Spleen (tissue), 11 donors: ENCODE measurements around the gene SFMBT1. TPM values are rescaled to one million over a fixed set of nuclear protein-coding genes. Genes with fewer than 3 reads are reported as not detected.

Source experiments
- DNase-seq: peaks from one replicate; pipeline ENCODE4 v3.0.0-alpha.2; 2020
- H3K27ac ChIP-seq, 8 donors: fragments of 200-600 bp; sonication (generic) in 7 of 8; 1 replicate in 4 of 8; 2 replicates in 4 of 8; pipeline versions ENCODE4 v1.5.0 to v1.8.0; 2016 to 2021; ENCODE audit warnings: inconsistent platforms in 4 of 8, mild to moderate bottlenecking in 4 of 8, moderate library complexity in 1 of 8
- H3K27me3 ChIP-seq, 7 donors: fragments of 200-600 bp; sonication (generic) in 6 of 7; replicated peaks in 1 of 7; 1 replicate in 4 of 7; 2 replicates in 3 of 7; pipeline versions ENCODE4 v1.5.0 to v1.8.0; 2016 to 2021; ENCODE audit warnings: inconsistent platforms in 3 of 7, mild to moderate bottlenecking in 1 of 7
- H3K36me3 ChIP-seq, 6 donors: fragments of 200-600 bp; sonication (generic) in 5 of 6; 1 replicate in 4 of 6; 2 replicates in 2 of 6; pipeline versions ENCODE4 v1.5.0 to v1.8.0; 2016 to 2021; ENCODE audit warnings: inconsistent platforms in 2 of 6
- H3K4me1 ChIP-seq, 6 donors: fragments of 200-600 bp; sonication (generic) in 5 of 6; 1 replicate in 3 of 6; 2 replicates in 3 of 6; pipeline versions ENCODE4 v1.5.0 to v1.8.0; 2016 to 2021; ENCODE audit warnings: inconsistent platforms in 3 of 6
- H3K4me3 ChIP-seq, 8 donors: fragments of 200-600 bp; sonication (generic) in 7 of 8; 1 replicate in 4 of 8; 2 replicates in 4 of 8; pipeline versions ENCODE4 v1.5.0 to v1.8.0; 2016 to 2021; ENCODE audit warnings: inconsistent platforms in 4 of 8, mild to moderate bottlenecking in 4 of 8, moderate library complexity in 2 of 8
- H3K9me3 ChIP-seq, 8 donors: fragments of 200-600 bp; sonication (generic) in 7 of 8; 1 replicate in 4 of 8; 2 replicates in 4 of 8; pipeline versions ENCODE4 v1.5.0 to v1.8.0; 2016 to 2021; ENCODE audit warnings: inconsistent platforms in 4 of 8
- POLR2A ChIP-seq, 3 donors: fragments of 450-650 bp; IDR thresholded peaks; one replicate each; pipeline ENCODE4 v1.5.1; 2017; ENCODE audit warnings: antibody characterized with exemption in 3 of 3, mild to moderate bottlenecking in 1 of 3
- POLR2AphosphoS5 ChIP-seq, 3 donors: sonication (generic); formaldehyde crosslinking; IDR thresholded peaks; one replicate each; pipeline ENCODE4 v1.5.1; 2017; ENCODE audit warnings: antibody characterized with exemption in 3 of 3
- WGBS, 5 donors: extraction: QIAGEN DNeasy Blood & Tissue Kit in 3 of 5; methylation state at CpG; one replicate each; pipeline versions ENCODE4 v1.1.5 to v1.1.7; 2013 to 2018; 5-methylcytosine and 5-hydroxymethylcytosine counted together
- intact Hi-C: fragments of 100-400 bp; cut with DNase I; formaldehyde crosslinking; loops from one replicate; pipeline ENCODE4 v1.15.0; 2023; ENCODE audit warnings: low total_unique reads
- polyA plus RNA-seq, 3 donors: library from polyadenylated mRNA; stranded (reverse); fragments of 200-250 nt; gene quantifications; one replicate each; pipeline ENCODE4 v1.2.1, GENCODE V29; 2013
- total RNA-seq, 7 donors: library from RNA; depleted of rRNA in 3 of 7; stranded (reverse); fragments of >200 nt in 3 of 7; fragmentation: NEBNext Ultra II Directional in 4 of 7; extraction: Animal tissue kit (Norgen Biotek cat#: 25700) in 4 of 7; gene quantifications; one replicate each; pipeline versions ENCODE4 v1.1.0 to v1.2.1, GENCODE V29; 2016 to 2021
- TF ChIP-seq, protein P1 (sequence below), 11 experiments: fragments of 200-600 bp in 7 of 11; fragments of 450-650 bp in 4 of 11; sonication (generic) in 4 of 11; IDR thresholded peaks in 8 of 11; conservative IDR thresholded peaks in 3 of 11; 1 replicate in 7 of 11; 2 replicates in 4 of 11; pipeline versions ENCODE4 v1.4.0 to v1.8.0; 2016 to 2021; ENCODE audit warnings: antibody characterized with exemption in 11 of 11, inconsistent platforms in 4 of 11, mild to moderate bottlenecking in 1 of 11
- donor health status: healthy with polysubstance abuse.
- donor health status: DM: no; HTN: no; CAD: no; lungs with moderate emphysema.
- donor health status: DM: no; HTN: no; CAD: no.
- donor health status: Bipolar disorder and iron deficiency.
- donor health status: healthy.
- donor health status: DM: no; HTN: no; CAD: no.
- donor health status: DM: yes; HTN: yes; CAD: no.

The SFMBT1 gene
- total and polyA plus RNA-seq, 10 donors, result 3.0 to 24.9 (median 12.3) TPM

DNA sequence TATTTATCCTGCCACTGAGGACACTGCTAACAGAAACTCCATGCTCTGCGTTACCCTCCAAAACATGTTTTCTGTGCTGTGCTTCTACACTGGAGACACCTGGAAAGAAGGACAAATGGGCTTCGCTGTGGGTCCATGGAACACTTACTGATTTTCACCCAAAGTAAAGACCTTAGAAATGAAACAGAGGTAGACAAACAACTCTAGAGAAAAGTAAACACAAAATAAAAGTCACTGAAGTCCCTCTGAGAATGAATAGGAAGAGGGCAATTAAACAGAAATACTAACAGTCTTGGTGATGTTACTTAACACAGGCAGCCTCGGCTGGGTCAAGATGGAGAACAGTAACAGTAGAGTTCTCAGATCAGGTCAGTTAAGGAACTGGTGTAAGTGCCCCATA lies 141.9 kb downstream of the SFMBT1 start:
- no peaks in the 10 kb centered on the region for H3K9me3 ChIP-seq
- no peak for DNase-seq
- intact Hi-C loops, result no loop called here
- no peaks in the 10 kb centered on the region for H3K4me1 ChIP-seq
- WGBS, 5 donors, result 92 to 95% (median 93%) methylated on average over 3 of the region's 3 CpGs
- TF ChIP-seq POLR2AphosphoS5 (IDR thresholded peaks at IDR 0.05), result no peak
- TF ChIP-seq, protein P1, sequence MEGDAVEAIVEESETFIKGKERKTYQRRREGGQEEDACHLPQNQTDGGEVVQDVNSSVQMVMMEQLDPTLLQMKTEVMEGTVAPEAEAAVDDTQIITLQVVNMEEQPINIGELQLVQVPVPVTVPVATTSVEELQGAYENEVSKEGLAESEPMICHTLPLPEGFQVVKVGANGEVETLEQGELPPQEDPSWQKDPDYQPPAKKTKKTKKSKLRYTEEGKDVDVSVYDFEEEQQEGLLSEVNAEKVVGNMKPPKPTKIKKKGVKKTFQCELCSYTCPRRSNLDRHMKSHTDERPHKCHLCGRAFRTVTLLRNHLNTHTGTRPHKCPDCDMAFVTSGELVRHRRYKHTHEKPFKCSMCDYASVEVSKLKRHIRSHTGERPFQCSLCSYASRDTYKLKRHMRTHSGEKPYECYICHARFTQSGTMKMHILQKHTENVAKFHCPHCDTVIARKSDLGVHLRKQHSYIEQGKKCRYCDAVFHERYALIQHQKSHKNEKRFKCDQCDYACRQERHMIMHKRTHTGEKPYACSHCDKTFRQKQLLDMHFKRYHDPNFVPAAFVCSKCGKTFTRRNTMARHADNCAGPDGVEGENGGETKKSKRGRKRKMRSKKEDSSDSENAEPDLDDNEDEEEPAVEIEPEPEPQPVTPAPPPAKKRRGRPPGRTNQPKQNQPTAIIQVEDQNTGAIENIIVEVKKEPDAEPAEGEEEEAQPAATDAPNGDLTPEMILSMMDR (IDR thresholded peaks at IDR 0.05 in 8 of 11, conservative IDR thresholded peaks at IDR 0.05 in 3 of 11), result no peak
- no peak for TF ChIP-seq POLR2A (IDR thresholded peaks at IDR 0.05)
- peaks cover 0 to 66% (median 26%) of the 10 kb centered on the region in 6 donors for H3K36me3 ChIP-seq
- H3K27me3 ChIP-seq, result no peaks in the 10 kb centered on the region
- no peak overlapping the region for H3K4me3 ChIP-seq
- no peak overlapping the region for H3K27ac ChIP-seq

- Histone ChIP-seq H3K9me3 (no peaks in the 10 kb centered on the region), H3K27me3 (no peaks in the 10 kb centered on the region), H3K4me1 (peaks cover 6 to 55% (median 48%) of the 10 kb centered on the region in 6 donors), H3K27ac (peak within 1 kb of the TSS; percentile 48 to 88 (median 74)), H3K4me3 (peak within 1 kb of the TSS; percentile 73 to 96 (median 85)), H3K36me3 (peaks cover 0 to 15% (median 0%) of the 10 kb centered on the region in 6 donors)
- intact Hi-C loops, result no loop called here
- DNase-seq, result peak; percentile 98
- TF ChIP-seq POLR2A (IDR thresholded peaks at IDR 0.05) (no peak), POLR2AphosphoS5 (IDR thresholded peaks at IDR 0.05) (peak; percentile 68 to 86 (median 85))
- TF ChIP-seq, protein P1 (IDR thresholded peaks at IDR 0.05 in 8 of 11, conservative IDR thresholded peaks at IDR 0.05 in 3 of 11), result peak in 1 of 11 experiments; percentile 14
- 0 to 1% (median 0%) methylated on average over 15 to 85 of the region's 85 CpGs for WGBS, 5 donors
Measured at GRCh38 chr3:52897130-52898122, 148.4 kb downstream of the SFMBT1 start, which contains the start of gene STIMATE. Gene STIMATE, minus strand, starts transcription at chr3:52897548. Its CDS starts 98 bp downstream, at chr3:52897450.

DNA sequence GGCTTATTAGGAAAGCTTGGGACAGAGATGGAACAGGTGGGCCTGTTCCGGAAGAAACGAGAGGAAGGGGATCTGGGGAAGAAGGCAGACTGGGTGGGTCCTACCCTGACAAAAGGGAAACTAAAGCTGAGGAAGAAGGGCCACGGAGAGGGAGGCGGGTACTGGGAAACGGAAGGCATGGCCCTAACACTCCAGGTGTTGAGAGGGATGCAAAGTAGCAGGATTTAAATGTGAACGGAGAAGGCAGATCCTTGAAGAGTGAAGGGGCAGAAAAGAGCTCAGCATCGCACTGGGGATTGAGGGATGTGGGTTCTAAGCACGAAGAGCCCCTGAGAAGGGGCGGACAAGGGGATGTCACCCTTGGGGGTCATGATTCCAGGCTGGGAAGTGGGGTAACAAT lies 149.3 kb downstream of the SFMBT1 start:
- DNase-seq, result no peak
- H3K4me3 ChIP-seq, result peak overlapping the region; percentile 73 to 96 (median 85)
- H3K9me3 ChIP-seq, result no peaks in the 10 kb centered on the region
- TF ChIP-seq POLR2AphosphoS5 (IDR thresholded peaks at IDR 0.05) (no peak), POLR2A (IDR thresholded peaks at IDR 0.05) (no peak)
- TF ChIP-seq, protein P1 (IDR thresholded peaks at IDR 0.05 in 8 of 11, conservative IDR thresholded peaks at IDR 0.05 in 3 of 11), result no peak
- peaks cover 6 to 63% (median 56%) of the 10 kb centered on the region in 6 donors for H3K4me1 ChIP-seq
- H3K27me3 ChIP-seq, result no peaks in the 10 kb centered on the region
- WGBS, 5 donors, result 5 to 11% (median 8%) methylated on average over 9 of the region's 9 CpGs
- peaks cover 0 to 11% (median 0%) of the 10 kb centered on the region in 6 donors for H3K36me3 ChIP-seq
- intact Hi-C loops, result no loop called here
- peak overlapping the region in 7 of 8 donors; percentile 67 to 88 (median 76) for H3K27ac ChIP-seq

GRCh38 chr3:52896151-52896550 lies 149.7 kb downstream of the SFMBT1 start:
- 7 to 19% (median 11%) methylated on average over 3 of the region's 3 CpGs for WGBS, 5 donors

More at GRCh38 chr3:52896151-52896550, 149.7 kb downstream of the SFMBT1 start:
- Histone ChIP-seq H3K9me3 (no peaks in the 10 kb centered on the region), H3K36me3 (peaks cover 0 to 13% (median 0%) of the 10 kb centered on the region in 6 donors), H3K4me1 (peaks cover 6 to 68% (median 61%) of the 10 kb centered on the region in 6 donors), H3K4me3 (peak overlapping the region in 7 of 8 donors; percentile 73 to 96 (median 88)), H3K27me3 (no peaks in the 10 kb centered on the region), H3K27ac (peak overlapping the region in 5 of 8 donors; percentile 71 to 88 (median 85))
- no peak for DNase-seq
- TF ChIP-seq, protein P1 (IDR thresholded peaks at IDR 0.05 in 8 of 11, conservative IDR thresholded peaks at IDR 0.05 in 3 of 11), result no peak
- TF ChIP-seq POLR2A (IDR thresholded peaks at IDR 0.05) (no peak), POLR2AphosphoS5 (IDR thresholded peaks at IDR 0.05) (no peak)
- intact Hi-C loops, result no loop called here
